Right renal cortex interstitium (tissue), 3 donors: ENCODE data around the gene BMP8A. TPM values are rescaled to one million over a fixed set of nuclear protein-coding genes. Genes with fewer than 3 reads are reported as not detected.
"Not testable (repeated sequence)": the region's sequence is repeated elsewhere in the genome, so short reads cannot be mapped to it uniquely, and the experiment has no call there.

Source experiments
- DNase-seq, 3 donors: peaks; one replicate each; pipeline ENCODE4 v3.0.0-alpha.2; 2013; ENCODE audit warnings: low read depth in 3 of 3, low spot score in 2 of 3
- polyA plus RNA-seq, 3 donors: library from polyadenylated mRNA; unstranded; fragments of 120-200 nt; gene quantifications; one replicate each; pipeline ENCODE4 v1.2.1, GENCODE V29; 2013; ENCODE audit not compliant: insufficient read length in 3 of 3

BMP8A gene
- polyA plus RNA-seq, 3 donors: 0.18 to 0.39 (median 0.33) TPM

DNA sequence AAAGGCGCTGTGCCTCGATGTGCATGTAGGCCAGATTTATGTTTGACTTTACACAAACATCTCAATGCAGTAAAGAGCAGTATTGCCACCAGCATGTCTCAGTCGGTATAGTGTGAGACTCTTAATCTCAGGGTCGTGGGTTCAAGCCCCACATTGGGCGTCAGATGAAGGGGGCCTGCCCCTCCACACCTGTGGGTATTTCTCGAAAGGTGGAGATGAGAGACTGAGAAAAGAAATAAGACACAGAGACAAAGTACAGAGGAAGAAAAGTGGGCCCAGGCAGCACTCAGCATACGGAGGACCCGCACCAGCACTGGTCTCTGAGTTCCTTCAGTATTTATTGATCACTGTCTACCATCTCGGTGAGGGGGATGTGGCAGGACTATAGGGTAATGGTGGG is 13.0 kb downstream of the BMP8A start:
- DNase-seq: not testable (repeated sequence)

DNA sequence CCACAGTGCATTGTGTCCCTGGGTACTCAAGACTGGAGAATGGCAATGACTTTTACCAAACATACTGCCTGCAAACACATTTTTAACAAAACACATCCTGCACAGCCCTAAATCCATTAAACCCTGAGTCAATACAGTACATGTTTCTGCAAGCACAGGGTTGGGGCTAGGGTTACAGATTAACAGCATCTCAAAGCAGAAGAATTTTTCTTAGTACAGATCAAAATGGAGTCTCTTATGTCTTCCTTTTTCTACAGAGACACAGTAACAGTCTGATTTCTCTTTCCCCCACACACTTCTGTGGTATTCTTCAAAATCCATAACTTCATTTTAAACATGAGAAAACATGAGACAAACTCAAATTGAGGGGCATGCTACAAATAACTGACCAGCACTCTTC is 13.9 kb downstream of the BMP8A start:
- no peak for DNase-seq

DNA sequence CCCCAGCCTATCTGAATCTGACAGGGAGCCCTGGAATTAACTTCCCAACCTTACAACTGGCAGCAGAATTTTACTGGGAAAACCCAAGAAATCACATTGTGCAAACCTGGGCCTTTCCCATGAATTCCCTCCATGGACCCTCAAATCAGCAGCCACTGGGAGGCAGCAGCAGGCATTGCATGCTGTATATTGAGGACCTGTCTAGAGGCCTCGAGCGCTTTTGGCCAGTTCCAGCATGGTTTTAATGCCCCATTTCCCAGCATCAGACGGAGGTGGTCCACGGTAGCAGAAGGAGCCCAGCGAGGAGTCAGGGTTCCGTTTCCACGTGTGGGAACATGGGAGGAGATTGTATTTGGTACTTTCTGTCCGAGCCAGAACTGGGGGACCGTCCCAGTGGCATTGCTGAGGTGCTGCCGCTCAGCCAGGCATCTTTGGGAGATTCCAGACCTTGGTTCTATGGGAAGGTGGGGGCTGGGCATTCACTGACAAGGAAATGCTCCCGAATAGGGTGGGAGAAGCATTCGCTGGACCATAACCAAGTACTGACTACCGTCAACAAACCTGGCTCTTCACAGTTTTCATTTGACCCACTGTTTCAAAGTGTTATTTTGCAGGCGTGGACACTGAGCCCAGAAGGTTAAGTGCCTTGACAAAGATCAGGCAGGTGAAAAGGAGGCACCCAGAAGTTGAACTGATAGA is 15.9 kb downstream of the BMP8A start:
- DNase-seq: no peak

DNA sequence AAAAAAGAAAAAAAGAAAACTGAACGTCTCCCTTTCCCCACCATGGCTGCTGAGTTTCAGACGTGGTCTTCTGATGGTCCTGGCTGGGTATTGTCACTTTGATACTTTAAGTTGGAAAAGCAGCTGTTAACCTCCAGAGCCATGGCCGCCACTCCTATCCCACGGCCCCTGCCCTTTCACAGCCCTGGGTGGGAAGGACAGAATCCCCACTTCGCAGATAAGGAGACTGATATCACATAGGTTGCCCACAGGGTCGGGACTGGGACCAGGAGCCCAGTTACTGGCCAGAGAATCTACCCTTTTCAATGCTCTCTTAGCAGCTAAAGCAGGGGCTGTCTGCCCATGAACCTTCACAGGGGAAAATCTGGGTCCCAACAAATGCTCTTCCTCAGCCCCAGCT is 16.8 kb downstream of the BMP8A start:
- DNase-seq: no peak

DNA sequence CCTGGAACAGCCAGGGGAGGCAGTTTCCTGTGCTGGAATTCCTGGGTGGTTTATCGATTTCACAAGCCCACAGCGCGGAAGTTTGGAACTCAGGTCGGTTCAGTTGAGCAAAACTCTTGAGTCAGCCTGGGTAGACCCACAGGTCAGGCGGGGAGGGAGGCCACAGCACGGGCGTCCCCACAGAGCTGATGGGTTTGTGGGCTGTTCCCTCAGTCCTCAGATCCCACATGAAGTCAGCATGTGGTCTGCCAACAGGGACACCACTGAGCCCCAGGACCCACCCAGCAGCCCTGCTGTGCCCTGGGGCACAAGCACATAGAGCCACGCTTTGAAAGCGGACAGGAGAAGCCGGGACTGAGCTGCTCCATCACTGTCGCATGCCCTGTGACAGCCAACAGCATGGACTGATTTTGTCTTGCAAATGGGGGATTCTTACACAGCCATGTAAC is 17.4 kb downstream of the BMP8A start:
- no peak for DNase-seq

DNA sequence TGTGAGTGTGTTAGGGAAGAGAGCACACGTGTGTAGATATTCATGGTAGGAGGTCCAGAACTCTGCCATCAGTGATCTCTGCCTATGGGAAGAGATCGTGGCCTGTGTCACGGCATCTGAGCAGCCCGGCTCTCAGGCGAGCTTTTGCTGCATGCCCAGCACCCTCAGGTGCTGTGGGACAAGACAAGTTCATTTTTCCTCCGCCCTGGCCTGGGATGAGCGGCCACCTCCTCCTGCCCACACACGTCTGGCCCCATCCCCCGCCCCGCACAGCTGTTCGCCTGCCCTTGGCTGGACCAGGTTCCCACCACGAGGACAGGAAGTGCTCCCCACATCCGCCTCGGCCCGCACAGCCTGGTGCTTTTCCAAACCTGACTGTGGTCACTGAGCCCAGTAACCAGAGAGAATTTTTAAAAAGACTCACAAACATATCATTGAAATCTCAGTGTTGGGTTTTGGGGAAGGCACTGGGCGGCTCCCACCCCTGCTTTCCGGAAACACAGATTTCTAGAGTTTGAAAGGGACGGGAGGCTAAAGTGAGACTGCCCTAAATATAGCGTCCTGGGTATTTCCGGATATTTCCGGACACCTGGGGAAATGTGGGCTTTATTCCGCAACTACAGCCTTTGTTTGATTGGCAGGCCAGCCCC is 18.0 kb downstream of the BMP8A start:
- no peak for DNase-seq

DNA sequence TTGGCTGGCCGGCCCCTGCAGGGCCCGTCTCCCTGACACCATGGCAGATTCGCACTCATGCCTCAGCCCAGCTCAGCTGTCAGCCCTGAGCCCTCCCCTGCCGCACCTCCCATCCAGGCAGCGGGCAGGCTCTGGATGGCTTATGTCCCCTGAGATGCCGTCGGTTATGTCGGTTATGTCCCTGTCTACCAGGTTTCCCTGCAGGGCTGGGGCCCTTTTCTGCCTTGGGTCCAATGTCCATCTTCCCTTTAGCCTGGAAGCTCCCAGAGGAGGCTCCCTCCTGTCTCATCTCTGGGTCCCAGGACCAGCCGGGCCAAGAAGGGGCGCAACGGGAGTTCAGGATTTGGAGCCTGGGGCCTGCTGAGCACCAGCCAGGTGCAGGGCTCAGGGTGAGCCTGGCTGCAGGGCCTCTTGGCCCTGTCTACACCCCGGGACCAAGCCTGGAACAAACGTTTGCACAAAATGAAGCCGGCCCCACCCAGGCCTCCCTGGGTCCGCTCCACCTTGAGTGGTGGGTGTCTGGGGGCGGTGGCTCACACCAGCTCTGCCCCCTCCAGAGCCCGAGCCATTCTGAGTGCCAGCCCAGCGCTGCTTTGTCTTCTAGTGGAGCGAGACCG is 19.2 kb downstream of the BMP8A start:
- DNase-seq: not testable (repeated sequence)

DNA sequence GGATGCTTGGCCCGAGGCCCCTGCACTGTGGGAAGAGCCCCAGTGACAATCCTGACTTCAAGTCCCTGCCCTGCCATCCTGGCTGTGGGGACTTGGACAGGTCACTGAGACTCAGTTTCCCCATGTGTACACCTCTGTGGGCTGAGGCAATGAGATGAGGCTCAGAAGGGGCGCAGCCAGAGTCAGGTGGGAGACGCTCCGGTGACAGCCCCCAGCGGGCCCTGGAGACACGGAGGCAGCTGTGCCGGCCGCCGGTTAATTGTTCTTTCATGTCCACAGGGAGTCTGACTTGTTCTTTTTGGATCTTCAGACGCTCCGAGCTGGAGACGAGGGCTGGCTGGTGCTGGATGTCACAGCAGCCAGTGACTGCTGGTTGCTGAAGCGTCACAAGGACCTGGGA is 20.0 kb downstream of the BMP8A start:
- not testable (repeated sequence) for DNase-seq

DNA sequence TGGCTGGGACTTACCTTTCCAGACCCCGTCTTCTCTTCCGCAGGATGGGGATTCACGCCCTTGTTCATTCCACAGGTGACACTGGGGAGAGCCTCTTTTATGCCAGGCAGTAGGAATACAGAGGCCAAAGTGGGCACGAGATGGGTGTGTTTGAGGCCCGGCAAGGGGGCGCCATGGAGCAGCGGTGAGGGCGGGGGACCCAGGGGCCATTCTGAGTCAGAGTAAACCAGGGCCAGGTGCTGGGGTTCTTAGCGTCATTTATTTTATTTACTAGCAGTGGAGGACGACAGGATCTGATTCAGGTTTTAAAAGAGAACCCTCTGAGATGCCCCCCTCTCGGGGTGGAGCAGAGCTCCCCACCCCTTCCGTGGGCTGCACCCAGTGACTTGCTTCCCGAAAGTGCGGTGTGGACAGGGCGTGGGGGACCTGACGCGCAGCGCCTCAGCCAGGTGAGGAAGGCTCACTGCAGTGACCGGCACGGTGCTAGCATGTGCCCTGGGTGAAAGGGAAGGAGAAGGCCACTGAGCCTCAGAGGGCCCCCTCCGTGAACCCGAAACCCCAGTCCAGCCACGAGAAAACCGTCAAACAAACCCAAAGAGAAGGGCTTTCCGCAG is 20.9 kb downstream of the BMP8A start:
- not testable (repeated sequence) for DNase-seq

DNA sequence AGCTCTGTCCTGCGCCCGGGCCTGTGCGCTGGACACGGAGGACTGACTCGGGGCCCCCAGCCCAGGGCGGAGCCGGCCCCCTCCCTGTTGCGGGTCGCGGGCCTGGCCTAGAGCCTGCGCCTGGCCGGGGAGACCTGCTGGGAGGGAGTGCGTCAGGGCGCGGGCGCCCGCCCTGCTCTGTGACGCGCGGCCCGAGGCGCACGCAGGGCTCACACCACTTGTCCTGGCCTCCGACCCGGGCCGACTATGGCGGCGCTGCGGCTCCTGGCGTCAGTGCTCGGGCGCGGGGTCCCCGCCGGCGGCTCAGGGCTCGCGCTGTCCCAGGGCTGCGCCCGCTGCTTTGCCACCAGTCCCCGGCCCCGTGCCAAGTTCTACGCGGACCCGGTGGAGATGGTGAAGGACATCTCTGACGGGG is 23.3 kb downstream of the BMP8A start:
- DNase-seq: not testable (repeated sequence)

DNA sequence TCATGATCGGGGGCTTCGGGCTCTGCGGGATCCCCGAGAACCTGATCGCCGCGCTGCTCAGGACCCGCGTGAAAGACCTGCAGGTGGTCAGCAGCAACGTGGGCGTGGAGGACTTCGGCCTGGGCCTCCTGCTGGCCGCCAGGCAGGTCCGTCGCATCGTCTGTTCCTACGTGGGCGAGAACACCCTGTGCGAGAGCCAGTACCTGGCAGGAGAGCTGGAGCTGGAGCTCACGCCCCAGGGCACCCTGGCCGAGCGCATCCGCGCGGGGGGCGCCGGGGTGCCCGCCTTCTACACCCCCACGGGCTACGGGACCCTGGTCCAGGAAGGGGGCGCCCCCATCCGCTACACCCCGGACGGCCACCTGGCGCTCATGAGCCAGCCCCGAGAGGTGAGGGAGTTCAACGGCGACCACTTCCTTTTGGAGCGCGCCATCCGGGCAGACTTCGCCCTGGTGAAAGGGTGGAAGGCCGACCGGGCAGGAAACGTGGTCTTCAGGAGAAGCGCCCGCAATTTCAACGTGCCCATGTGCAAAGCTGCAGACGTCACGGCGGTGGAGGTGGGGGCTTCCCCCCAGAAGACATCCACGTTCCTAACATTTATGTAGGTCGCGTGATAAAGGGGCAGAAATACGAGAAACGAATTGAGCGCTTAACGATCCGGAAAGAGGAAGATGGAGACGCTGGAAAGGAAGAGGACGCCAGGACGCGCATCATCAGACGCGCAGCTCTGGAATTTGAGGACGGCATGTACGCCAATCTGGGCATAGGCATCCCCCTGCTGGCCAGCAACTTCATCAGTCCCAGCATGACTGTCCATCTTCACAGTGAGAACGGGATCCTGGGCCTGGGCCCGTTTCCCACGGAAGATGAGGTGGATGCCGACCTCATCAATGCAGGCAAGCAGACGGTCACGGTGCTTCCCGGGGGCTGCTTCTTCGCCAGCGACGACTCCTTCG is 24.0 kb downstream of the BMP8A start:
- DNase-seq: not testable (repeated sequence)

DNA sequence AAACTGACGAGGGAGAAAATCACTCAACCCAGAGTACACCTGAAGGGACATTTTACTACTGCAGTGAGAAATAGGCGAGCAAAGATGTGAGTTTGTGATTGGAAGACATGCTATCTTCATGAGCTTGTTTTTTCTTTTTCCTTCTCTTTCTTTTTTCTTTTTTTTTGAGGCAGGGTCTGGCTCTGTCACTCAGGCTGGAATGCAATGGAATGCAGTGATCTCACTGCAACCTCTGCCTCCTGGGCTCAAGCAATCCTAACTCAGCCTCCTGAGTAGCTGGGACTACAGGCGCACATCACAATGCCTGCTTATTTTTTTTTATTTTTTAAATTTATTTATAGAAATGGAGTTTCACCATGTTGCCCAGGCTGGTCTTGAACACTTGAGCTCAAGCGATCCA is 25.4 kb downstream of the BMP8A start:
- not testable (repeated sequence) for DNase-seq

DNA sequence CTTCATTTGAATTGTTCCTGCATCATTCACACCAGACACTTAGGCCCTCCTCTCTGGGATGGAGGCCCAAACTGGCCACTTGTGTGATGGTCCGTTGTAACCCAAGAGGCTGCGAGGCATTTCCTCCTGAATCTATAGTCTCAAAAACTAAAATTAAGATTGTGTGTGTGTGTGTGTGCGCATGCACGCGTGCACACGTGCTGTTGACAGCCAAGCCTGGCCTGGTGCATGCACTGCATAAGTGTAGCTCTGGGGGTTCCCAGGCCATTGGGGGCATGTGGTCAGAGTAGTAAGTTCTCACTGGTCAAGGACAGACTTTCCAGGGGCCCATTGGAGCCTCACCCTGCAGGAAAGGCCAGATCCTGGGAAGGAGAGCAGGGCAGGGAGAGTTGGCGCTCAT is 26.5 kb downstream of the BMP8A start:
- not testable (repeated sequence) for DNase-seq

DNA sequence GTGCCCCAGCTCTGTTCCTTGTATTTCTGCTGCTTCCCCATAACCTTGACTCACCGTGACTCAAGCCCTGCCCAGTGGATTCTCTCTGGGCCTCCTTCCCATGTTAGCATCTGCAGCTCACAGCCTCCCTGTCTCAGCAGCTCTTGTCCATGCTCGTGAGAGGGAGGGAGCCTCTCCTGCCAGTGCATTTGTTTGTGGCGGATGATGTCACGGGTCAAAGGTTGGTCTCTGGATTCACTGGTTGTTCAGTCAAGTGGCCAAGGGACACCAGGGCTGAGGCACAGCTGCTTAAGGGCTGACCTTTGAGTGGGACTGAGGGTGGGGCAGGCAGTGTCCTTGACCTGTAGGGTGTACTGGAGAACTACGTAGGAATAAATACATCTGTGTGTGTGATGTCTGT is 27.9 kb downstream of the BMP8A start:
- DNase-seq: not testable (repeated sequence)

DNA sequence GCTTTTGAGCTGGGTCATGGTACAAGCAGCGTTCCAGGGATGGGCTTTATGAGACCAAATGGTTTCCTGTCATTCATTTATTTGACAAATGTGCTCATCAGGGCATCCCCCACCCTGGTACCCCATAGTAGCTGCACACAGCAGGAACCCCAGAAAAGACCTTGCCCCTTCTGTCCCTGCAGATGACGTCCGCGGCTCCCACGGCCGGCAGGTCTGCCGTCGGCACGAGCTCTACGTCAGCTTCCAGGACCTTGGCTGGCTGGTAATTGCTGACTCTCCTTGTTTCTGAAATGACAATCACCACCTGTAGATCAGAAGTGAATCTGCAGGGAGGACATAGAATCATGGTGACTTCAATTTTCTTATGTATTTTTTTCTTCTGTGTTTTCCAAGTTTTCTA is 30.8 kb downstream of the BMP8A start:
- not testable (repeated sequence) for DNase-seq

DNA sequence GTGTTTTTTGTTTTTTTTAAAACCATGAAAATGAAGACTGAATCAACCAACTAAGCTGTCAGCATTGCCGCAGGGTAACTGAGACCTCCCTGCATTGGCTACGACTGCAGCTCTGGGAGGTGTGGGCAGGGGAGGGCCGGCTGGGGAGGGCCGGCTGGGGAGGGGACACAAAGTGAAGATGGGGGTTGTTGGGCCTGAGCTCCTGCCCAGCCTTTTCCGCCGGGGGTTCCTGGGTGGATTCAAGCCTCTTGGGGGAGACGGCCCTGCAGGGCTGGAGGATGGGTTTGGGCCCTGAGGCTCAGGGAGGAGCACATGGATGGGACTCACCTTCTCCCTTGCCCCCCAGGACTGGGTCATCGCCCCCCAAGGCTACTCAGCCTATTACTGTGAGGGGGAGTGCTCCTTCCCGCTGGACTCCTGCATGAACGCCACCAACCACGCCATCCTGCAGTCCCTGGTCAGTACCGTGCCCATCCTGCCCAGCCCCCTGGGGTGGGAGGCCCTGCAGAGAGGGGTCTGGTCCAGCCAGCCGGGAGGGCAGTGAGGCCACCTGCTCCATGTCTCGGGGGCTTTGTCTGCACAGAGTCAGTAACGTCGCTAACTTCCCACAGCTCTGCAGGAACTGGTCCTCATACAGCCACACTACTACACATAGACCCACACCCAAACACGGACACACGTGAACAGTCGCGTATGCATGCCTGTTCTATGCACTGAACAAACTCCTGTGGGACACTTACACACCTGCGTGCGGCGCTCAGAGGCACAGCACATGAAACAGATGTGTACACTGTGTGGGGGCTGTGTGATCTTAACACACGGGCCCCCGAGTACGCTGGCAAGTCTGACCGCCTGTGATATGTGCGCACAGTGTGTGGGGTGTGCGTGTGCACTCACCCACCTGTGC is 31.5 kb downstream of the BMP8A start:
- no peak for DNase-seq

DNA sequence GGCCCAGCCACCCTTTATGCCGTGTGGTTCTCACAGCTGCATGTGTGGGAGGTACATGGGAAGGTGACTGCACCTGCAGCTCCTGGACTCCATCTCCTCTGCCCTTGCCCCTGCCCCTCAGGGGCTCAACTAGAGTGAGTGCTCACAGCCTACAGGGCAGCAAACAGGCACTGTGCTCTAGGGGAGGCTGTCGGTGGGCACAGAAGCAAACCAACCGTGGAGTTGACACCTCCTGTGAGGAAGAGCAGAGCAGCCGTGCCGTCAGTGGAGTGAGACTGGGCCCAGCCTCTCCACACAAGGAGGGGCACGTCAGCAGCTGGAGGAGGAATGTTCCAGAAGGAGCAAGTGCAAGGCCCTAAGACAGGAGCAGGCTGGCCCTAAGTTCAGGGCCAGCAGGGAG is 32.7 kb downstream of the BMP8A start:
- DNase-seq: no peak

DNA sequence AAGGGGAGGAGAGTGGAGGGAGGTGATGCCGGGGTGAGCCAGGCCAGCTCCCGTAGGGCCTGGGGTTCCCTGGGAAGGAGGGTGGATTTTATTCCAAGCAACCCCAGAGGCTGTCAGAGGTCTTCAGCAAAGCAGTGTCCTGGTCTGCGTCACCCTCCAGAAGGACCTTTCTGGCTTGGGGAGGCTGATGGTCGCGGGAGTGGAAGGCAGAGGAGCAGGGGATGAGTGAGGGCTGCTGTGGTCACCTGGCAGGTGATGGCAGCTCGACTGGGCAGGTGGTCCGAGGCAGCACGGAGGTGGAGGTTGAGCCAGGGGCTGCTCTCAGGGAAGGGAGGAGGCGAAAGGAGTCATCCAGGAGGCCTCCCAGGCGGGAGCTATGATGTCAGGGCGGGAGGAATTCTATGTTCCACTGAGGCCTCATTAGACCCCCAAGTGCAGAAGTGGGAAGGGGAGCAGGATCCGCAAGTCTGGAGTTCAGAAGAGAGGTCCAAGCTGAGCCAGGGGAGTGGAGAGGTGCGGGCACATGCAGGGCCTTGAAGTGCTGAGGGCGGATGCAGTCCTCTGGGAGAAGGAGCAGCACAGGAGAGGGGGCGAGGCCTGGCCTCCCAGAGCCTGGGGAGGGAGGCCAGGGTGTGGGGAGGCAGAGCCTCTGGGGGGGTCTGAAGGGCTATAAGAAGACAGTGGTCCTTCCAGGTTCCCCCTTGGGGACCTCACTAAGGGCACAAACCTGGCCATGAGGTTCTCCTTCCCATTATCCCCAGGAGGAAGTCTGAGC is 33.3 kb downstream of the BMP8A start:
- DNase-seq: no peak
